Keratinocyte (primary cell): Measurements from ENCODE around the gene TRAF1.

Experiments used
- EZH2 ChIP-seq: IDR thresholded peaks from one replicate; pipeline ENCODE4 v1.6.1; 2012; ENCODE audit warnings: inconsistent platforms, mild to moderate bottlenecking, low read length, moderate library complexity
- TF ChIP-seq, protein P1 (sequence below), 3 experiments: IDR thresholded peaks in 1 of 3; conservative IDR thresholded peaks in 1 of 3; optimal IDR thresholded peaks in 1 of 3; 2 replicates in 2 of 3; 3 replicates in 1 of 3; pipeline versions ENCODE3 to v1.5.1; 2011; ENCODE audit warnings: low read length in 3 of 3, mild to moderate bottlenecking in 3 of 3, moderate library complexity in 2 of 3, control low read depth in 1 of 3, inconsistent platforms in 1 of 3; ENCODE audit not compliant: insufficient read depth in 2 of 3; ENCODE audit errors: extremely low read depth in 1 of 3

DNA sequence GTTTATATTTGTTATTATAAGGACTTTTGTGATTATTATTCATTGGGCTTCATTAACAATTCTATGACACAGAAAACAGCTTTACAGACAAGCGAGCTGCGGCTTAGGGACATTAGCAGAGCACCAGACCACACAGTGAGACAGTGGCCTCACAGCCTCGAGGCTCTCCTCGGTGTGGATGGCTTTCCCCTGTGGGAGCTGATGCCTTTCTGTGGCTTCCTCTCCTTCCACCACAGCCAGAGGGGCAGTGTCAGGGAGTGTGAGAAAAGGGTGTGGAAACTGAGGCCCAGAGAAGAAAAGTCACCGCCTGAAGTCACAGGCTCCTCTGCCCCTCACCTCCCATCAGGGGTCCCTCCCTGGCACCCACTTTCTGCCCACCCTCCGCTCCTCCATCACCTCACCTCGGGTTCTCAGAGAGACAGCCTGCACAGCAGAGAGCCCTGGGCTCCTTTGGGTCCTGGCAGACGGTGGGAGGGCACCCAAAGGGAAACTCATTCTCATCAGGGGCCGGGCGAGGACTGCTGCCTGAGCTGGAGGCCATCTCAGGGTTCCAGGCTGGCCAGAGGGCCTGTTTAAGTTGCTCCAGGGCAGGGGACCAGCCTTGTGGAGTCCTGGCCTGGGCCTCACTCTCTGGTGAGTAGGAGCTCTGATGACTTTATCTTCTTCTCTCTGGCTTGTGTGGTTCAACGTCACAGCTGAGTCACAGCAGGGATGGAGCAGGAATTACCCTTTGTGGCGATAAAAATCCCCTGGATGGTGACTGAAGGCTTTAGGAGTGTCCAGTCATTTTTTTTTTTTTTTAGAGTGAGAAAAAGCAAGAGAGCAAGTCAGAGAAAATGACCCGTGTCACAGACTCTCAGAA, 830 bp downstream of the TRAF1 start:
- TF ChIP-seq, protein P1, sequence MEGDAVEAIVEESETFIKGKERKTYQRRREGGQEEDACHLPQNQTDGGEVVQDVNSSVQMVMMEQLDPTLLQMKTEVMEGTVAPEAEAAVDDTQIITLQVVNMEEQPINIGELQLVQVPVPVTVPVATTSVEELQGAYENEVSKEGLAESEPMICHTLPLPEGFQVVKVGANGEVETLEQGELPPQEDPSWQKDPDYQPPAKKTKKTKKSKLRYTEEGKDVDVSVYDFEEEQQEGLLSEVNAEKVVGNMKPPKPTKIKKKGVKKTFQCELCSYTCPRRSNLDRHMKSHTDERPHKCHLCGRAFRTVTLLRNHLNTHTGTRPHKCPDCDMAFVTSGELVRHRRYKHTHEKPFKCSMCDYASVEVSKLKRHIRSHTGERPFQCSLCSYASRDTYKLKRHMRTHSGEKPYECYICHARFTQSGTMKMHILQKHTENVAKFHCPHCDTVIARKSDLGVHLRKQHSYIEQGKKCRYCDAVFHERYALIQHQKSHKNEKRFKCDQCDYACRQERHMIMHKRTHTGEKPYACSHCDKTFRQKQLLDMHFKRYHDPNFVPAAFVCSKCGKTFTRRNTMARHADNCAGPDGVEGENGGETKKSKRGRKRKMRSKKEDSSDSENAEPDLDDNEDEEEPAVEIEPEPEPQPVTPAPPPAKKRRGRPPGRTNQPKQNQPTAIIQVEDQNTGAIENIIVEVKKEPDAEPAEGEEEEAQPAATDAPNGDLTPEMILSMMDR (optimal IDR thresholded peaks at IDR 0.05 in 1 of 3, IDR thresholded peaks at IDR 0.05 in 1 of 3, conservative IDR thresholded peaks at IDR 0.05 in 1 of 3; ENCODE audit: extremely low read depth in 1 of 3, insufficient read depth in 2 of 3, low read length in 3 of 3), result no peak
- no peak for TF ChIP-seq EZH2
